Peyer's patch (tissue), 4 donors: Measurements from ENCODE around the gene EIF2AK3.

Source experiments
- CTCF ChIP-seq, 6 experiments: fragments of 450-650 bp in 4 of 6; fragments of 200-600 bp in 2 of 6; sonication (generic) in 1 of 6; IDR thresholded peaks; one replicate each; pipeline ENCODE4 v1.5.1; 2017 to 2019; ENCODE audit warnings: antibody characterized with exemption in 6 of 6, mild to moderate bottlenecking in 3 of 6, moderate library complexity in 1 of 6
- POLR2A ChIP-seq, 2 donors: fragments of 450-650 bp; IDR thresholded peaks; one replicate each; pipeline ENCODE4 v1.5.1; 2017; ENCODE audit warnings: antibody characterized with exemption in 2 of 2, mild to moderate bottlenecking in 2 of 2, moderate library complexity in 2 of 2

DNA sequence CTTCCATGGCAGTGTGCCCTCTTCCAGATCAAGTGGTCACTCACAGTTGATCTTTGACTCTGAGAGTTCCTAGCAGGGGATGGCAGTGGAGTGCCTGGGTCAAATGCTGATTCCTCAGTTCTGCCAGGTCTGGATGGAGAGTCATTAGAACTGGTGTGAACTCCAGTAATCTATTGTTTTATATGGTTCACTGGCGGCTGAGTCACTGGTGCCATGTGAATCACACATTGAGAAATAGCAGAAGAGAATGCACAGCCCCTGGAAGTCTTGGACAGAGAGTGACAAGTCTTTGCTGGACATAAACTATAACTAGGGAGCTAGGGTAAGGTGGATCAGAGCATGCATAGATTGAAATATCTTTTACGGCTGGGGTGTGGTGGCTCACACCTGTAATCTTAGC lies 86.9 kb downstream of the EIF2AK3 start:
- TF ChIP-seq CTCF (IDR thresholded peaks at IDR 0.05) (no peak), POLR2A (IDR thresholded peaks at IDR 0.05) (no peak)
